ENCODE data around the gene ZNF740. TPM values are rescaled to one million over a fixed set of nuclear protein-coding genes. Genes with fewer than 3 reads are reported as not detected.
"Not testable (repeated sequence)": the region's sequence is repeated elsewhere in the genome, so short reads cannot be mapped to it uniquely, and the experiment has no call there.

The ZNF740 gene
- total RNA-seq, 2 experiments from 2014 or later: 31.3 to 35.9 TPM

DNA sequence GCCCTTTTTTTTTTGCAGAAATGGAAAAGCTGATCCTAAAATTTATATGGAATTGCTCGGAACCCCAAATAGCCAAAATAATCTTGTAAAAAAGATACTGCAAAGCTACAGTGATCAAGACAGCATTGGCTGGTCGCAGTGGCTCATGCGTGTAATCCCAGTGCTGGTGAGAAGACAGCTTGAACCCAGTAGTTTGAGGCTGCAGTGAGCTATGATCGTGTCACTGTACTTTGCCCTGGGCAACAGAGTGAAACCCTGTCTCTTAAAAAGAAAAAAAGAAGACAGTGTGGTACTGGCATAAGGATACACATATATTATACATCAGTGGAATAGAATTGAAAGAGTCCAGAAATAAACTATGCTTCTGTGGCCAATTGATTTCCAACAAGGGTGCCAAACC, 21.1 kb downstream of the ZNF740 start:
- POLR2A ChIA-PET: interaction anchor here (1.4 to 9.4 kb wide), 4 partner anchors 7 to 19 kb away, joined by 4 to 91 read pairs (median 10); partner anchors contain the start of genes CSAD and ZNF740
- DNase-seq: no peak
- Mint-ChIP-seq H3K4me1 (ENCODE audit: low read depth) (peaks cover 79% of the 10 kb centered on the region), H3K9me3 (no peaks in the 10 kb centered on the region), H3K4me3 (no peak overlapping the region), H3K27ac (peak overlapping the region; percentile 54), H3K36me3 (ENCODE audit: low read depth) (peaks cover 56% of the 10 kb centered on the region), H3K27me3 (no peaks in the 10 kb centered on the region)
- intact Hi-C loops (cut with micrococcal nuclease): no loop called here
- no peak for ATAC-seq
- TF ChIP-seq CTCF (IDR thresholded peaks at IDR 0.05): no peak
- CTCF ChIA-PET: interaction anchor here (0.8 to 3.6 kb wide), 5 partner anchors 10 to 120 kb away, joined by 4 to 19 read pairs (median 5); partner anchors contain the start of gene AAAS

GRCh38 chr12:53202316-53202715, 21.8 kb downstream of the ZNF740 start:
- DNase-seq; ATAC-seq; H3K9me3 Mint-ChIP-seq; H3K4me3 Mint-ChIP-seq; H3K27ac Mint-ChIP-seq; intact Hi-C loops (cut with micrococcal nuclease); H3K27me3 Mint-ChIP-seq: not testable (repeated sequence)
- POLR2A ChIA-PET: interaction anchor here (1.4 to 9.4 kb wide), 3 partner anchors 10 to 20 kb away, joined by 4 to 91 read pairs (median 12); partner anchors contain the start of genes CSAD and ZNF740
- Mint-ChIP-seq H3K4me1 (ENCODE audit: low read depth) (peaks cover 79% of the 10 kb centered on the region), H3K36me3 (ENCODE audit: low read depth) (peaks cover 50% of the 10 kb centered on the region)
- CTCF ChIA-PET: interaction anchor here (0.8 to 1.3 kb wide), 6 partner anchors 9 to 119 kb away, joined by 3 to 6 read pairs (median 4); partner anchors contain the start of gene AAAS

DNA sequence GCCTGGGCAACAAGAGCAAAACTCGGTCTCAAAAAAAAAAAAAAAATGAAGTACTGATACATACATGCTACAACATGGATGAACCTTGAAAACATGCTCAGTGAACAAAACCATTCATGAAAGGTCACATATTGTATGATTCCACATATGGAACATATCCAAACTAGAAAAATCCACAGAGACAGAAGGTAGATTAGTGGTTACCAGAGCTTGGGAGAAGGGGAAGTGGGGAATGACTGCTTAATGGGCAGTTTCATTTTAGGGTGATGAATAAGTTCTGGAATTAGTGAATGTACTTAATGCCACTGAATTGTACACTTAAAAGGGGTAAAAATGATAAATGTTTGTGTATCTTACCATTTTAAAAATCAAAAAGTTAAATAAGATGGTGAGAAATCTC, 23.8 kb downstream of the ZNF740 start:
- ATAC-seq (no peak), DNase-seq (no peak)
- Mint-ChIP-seq H3K27me3 (no peaks in the 10 kb centered on the region), H3K36me3 (ENCODE audit: low read depth) (peaks cover 45% of the 10 kb centered on the region), H3K9me3 (no peaks in the 10 kb centered on the region), H3K4me1 (ENCODE audit: low read depth) (peaks cover 78% of the 10 kb centered on the region), H3K27ac (peak overlapping the region; percentile 46), H3K4me3 (peak overlapping the region; percentile 24)
- POLR2A ChIA-PET: interaction anchor here (8.1 kb wide), 1 partner anchor 14 kb away, joined by 78 read pairs; no protein-coding TSS in a partner anchor
- intact Hi-C loops (cut with micrococcal nuclease): no loop called here
- CTCF ChIA-PET: interaction anchor here (0.6 to 2.1 kb wide), 6 partner anchors 9 to 56 kb away, joined by 3 to 5 read pairs (median 3); no protein-coding TSS in a partner anchor
- TF ChIP-seq CTCF (IDR thresholded peaks at IDR 0.05): no peak

- peaks cover 35% of the 10 kb centered on the region for H3K36me3 Mint-ChIP-seq (ENCODE audit: low read depth)
Observed at GRCh38 chr12:53205747-53206419, 25.4 kb downstream of the ZNF740 start.

More at GRCh38 chr12:53205747-53206419, 25.4 kb downstream of the ZNF740 start:
- ATAC-seq (peak; percentile 72), DNase-seq (peak; percentile 92)
- POLR2A ChIA-PET: interaction anchor here (1.0 to 8.1 kb wide), 7 partner anchors 10 to 67 kb away, joined by 3 to 78 read pairs (median 4); partner anchors contain the start of gene ESPL1
- Mint-ChIP-seq H3K9me3 (no peaks in the 10 kb centered on the region), H3K4me3 (peak overlapping the region; percentile 93), H3K27ac (peak overlapping the region; percentile 91), H3K4me1 (ENCODE audit: low read depth) (peaks cover 68% of the 10 kb centered on the region), H3K27me3 (no peaks in the 10 kb centered on the region)
- TF ChIP-seq CTCF (IDR thresholded peaks at IDR 0.05): no peak
- CTCF ChIA-PET: interaction anchor here (0.8 to 4.8 kb wide), 10 partner anchors 8 to 116 kb away, joined by 3 to 24 read pairs (median 4); partner anchors contain the start of genes AAAS and ESPL1
- intact Hi-C loops (cut with micrococcal nuclease): loop anchor here (5.0 kb wide), 1 partner anchor 49 kb away; no protein-coding TSS in a partner anchor

Data from activated CD8-positive, alpha-beta T cell treated with anti-CD3 and anti-CD28 coated beads for 36 hours (primary cell).